HepG2 (cell line): ENCODE results near the gene IFNLR1. TPM values are rescaled to one million over a fixed set of nuclear protein-coding genes. Genes with fewer than 3 reads are reported as not detected.

Experiments used
- HINFP ChIP-seq: sonication (generic); formaldehyde crosslinking; IDR thresholded peaks from 2 replicates; pipeline ENCODE4 v1.4.0; 2020; ENCODE audit warnings: low read depth, mild to moderate bottlenecking, missing genetic modification reagents
- HMG20B ChIP-seq: conservative IDR thresholded peaks from 2 replicates; pipeline ENCODE4 v1.6.1; 2016; ENCODE audit warnings: missing genetic modification reagents, missing compliant biosample characterization
- JUND ChIP-seq: sonication (generic); formaldehyde crosslinking; IDR thresholded peaks from 2 replicates; pipeline ENCODE4 v1.8.0; 2022; ENCODE audit warnings: mild to moderate bottlenecking, missing genetic modification reagents
- KDM1A ChIP-seq: IDR thresholded peaks from 2 replicates; pipeline ENCODE4 v1.6.1; 2016; ENCODE audit warnings: missing compliant biosample characterization
- KLF12 ChIP-seq: sonication (generic); formaldehyde crosslinking; IDR thresholded peaks from 2 replicates; pipeline ENCODE4 v1.4.0; 2020; ENCODE audit warnings: missing genetic modification reagents, borderline replicate concordance
- NR0B2 ChIP-seq: sonication (generic); formaldehyde crosslinking; IDR thresholded peaks from 2 replicates; pipeline ENCODE4 v1.4.0; 2020; ENCODE audit warnings: mild to moderate bottlenecking, missing genetic modification reagents
- RELA ChIP-seq: sonication (generic); formaldehyde crosslinking; IDR thresholded peaks from 2 replicates; pipeline ENCODE4 v1.4.0; 2020; ENCODE audit warnings: missing genetic modification reagents
- REXO4 ChIP-seq: sonication (generic); formaldehyde crosslinking; IDR thresholded peaks from 2 replicates; pipeline ENCODE4 v1.8.0; 2022; ENCODE audit warnings: missing genetic modification reagents, mild to moderate bottlenecking, borderline replicate concordance
- SNAPC5 ChIP-seq: sonication (generic); formaldehyde crosslinking; IDR thresholded peaks from 2 replicates; pipeline ENCODE4 v1.8.1; 2023; ENCODE audit warnings: mild to moderate bottlenecking, missing genetic modification reagents, borderline replicate concordance
- TEAD3 ChIP-seq: optimal IDR thresholded peaks from 2 replicates; pipeline ENCODE3; 2016; ENCODE audit warnings: borderline replicate concordance
- THAP9 ChIP-seq: sonication (generic); formaldehyde crosslinking; IDR thresholded peaks from 2 replicates; pipeline ENCODE4; 2020; ENCODE audit warnings: missing genetic modification reagents, mild to moderate bottlenecking, borderline replicate concordance
- THRA ChIP-seq: sonication (generic); formaldehyde crosslinking; IDR thresholded peaks from 2 replicates; pipeline ENCODE4 v1.4.0; 2020; ENCODE audit warnings: missing genetic modification reagents, borderline replicate concordance
- U2AF2 ChIP-seq: fragments of 200-400 bp; formaldehyde crosslinking; IDR thresholded peaks from 2 replicates; pipeline ENCODE4 v1.6.1; 2017; ENCODE audit warnings: low read depth, mild to moderate bottlenecking, low read length
- ZBTB42 ChIP-seq: sonication (generic); formaldehyde crosslinking; IDR thresholded peaks from 2 replicates; pipeline ENCODE4 v1.5.0; 2020; ENCODE audit warnings: mild to moderate bottlenecking, missing genetic modification reagents
- ZMYM2 ChIP-seq: sonication (generic); formaldehyde crosslinking; IDR thresholded peaks from 2 replicates; pipeline ENCODE4 v1.8.0; 2022; ENCODE audit warnings: mild to moderate bottlenecking, missing genetic modification reagents
- ZNF367 ChIP-seq: sonication (generic); formaldehyde crosslinking; IDR thresholded peaks from 2 replicates; pipeline ENCODE4 v1.4.0; 2020; ENCODE audit warnings: missing genetic modification reagents, borderline replicate concordance
- ZNF670 ChIP-seq: sonication (generic); formaldehyde crosslinking; IDR thresholded peaks from 2 replicates; pipeline ENCODE4 v1.8.0; 2022; ENCODE audit warnings: mild to moderate bottlenecking, missing genetic modification reagents, borderline replicate concordance
- ZNF704 ChIP-seq: sonication (generic); formaldehyde crosslinking; IDR thresholded peaks from 2 replicates; pipeline ENCODE4 v1.8.1; 2023; ENCODE audit warnings: mild to moderate bottlenecking, inconsistent platforms, moderate library complexity, missing genetic modification reagents, borderline replicate concordance
- ZNF724P ChIP-seq: sonication (generic); formaldehyde crosslinking; IDR thresholded peaks from 2 replicates; pipeline ENCODE4 v1.8.0; 2022; ENCODE audit warnings: missing genetic modification reagents, borderline replicate concordance
- polyA plus RNA-seq, 8 experiments: library from polyadenylated mRNA; depleted of rRNA in 3 of 8; stranded (reverse) in 7 of 8; unstranded in 1 of 8; fragments of >200 nt; fragmentation: Illumina TruSeq in 4 of 8; extraction: Trizol in 4 of 8; gene quantifications; 2 replicates each; pipeline versions ENCODE4 v1.2.1 to v1.2.3, GENCODE V29; 2011 to 2016; ENCODE audit warnings: low read depth in 4 of 8, missing spikeins in 1 of 8, mixed read lengths in 1 of 8; ENCODE audit not compliant: insufficient read depth in 1 of 8
- total RNA-seq, 5 experiments: library from RNA; depleted of rRNA; stranded (reverse); fragments of >200 nt; fragmentation: Illumina TruSeq; extraction: Trizol; gene quantifications; 2 replicates each; pipeline ENCODE4 v1.2.3, GENCODE V29; 2016; ENCODE audit warnings: low read depth in 1 of 5
- TF ChIP-seq, protein P1 (sequence below): IDR thresholded peaks from 2 replicates; pipeline ENCODE4 v1.6.1; 2016; ENCODE audit warnings: low read depth, borderline replicate concordance
- TF ChIP-seq, protein P2 (sequence below): sonication (generic); formaldehyde crosslinking; IDR thresholded peaks from 2 replicates; pipeline ENCODE4 v1.9.0; 2021; ENCODE audit warnings: missing genetic modification reagents, mild to moderate bottlenecking, borderline replicate concordance

Gene IFNLR1
- total and polyA plus RNA-seq, 2 of the 13 experiments (the other 11 are each of a cell fraction or from before 2014, with no cell fraction given): 3.8 to 8.5 TPM

GRCh38 chr1:24210195-24210627 is 23.1 kb upstream of the IFNLR1 start (continued):
- no peak for TF ChIP-seq HINFP (CRISPR knock-in tag)
- TF ChIP-seq ZNF724P: 0 out of 2 replicates have a peak, but pooled peaks have one; percentile 47
- TF ChIP-seq NR0B2 (CRISPR knock-in tag): no peak
- TF ChIP-seq TEAD3 (CRISPR knock-in tag): peak; percentile 76
- TF ChIP-seq JUND (CRISPR knock-in tag): no peak
- TF ChIP-seq KDM1A (CRISPR knock-in tag): no peak
- TF ChIP-seq KLF12 (CRISPR knock-in tag): no peak
- no peak for TF ChIP-seq THRA
- TF ChIP-seq, protein P1, sequence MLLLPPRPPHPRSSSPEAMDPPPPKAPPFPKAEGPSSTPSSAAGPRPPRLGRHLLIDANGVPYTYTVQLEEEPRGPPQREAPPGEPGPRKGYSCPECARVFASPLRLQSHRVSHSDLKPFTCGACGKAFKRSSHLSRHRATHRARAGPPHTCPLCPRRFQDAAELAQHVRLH (CRISPR knock-in tag): peak; percentile 28; the same call in 1 of the 2 replicates
- no peak for TF ChIP-seq ZNF367 (CRISPR knock-in tag)
- no peak for TF ChIP-seq RELA (CRISPR knock-in tag)
- TF ChIP-seq, protein P2, sequence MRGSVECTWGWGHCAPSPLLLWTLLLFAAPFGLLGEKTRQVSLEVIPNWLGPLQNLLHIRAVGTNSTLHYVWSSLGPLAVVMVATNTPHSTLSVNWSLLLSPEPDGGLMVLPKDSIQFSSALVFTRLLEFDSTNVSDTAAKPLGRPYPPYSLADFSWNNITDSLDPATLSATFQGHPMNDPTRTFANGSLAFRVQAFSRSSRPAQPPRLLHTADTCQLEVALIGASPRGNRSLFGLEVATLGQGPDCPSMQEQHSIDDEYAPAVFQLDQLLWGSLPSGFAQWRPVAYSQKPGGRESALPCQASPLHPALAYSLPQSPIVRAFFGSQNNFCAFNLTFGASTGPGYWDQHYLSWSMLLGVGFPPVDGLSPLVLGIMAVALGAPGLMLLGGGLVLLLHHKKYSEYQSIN (CRISPR knock-in tag): no peak
- no peak for TF ChIP-seq ZMYM2
- TF ChIP-seq REXO4 (CRISPR knock-in tag): no peak
- peak; percentile 17; the same call in 1 of the 2 replicates for TF ChIP-seq THAP9 (CRISPR knock-in tag)
- no peak for TF ChIP-seq U2AF2
- no peak for TF ChIP-seq ZBTB42
- TF ChIP-seq HMG20B (CRISPR knock-in tag): no peak
- TF ChIP-seq SNAPC5 (CRISPR knock-in tag): no peak
- TF ChIP-seq ZNF670 (CRISPR knock-in tag): no peak
- no peak for TF ChIP-seq ZNF704
